Effector CD4-positive, alpha-beta T cell (primary cell): Measurements from ENCODE around the gene NBPF4.
"Not testable (repeated sequence)": the region's sequence is repeated elsewhere in the genome, so short reads cannot be mapped to it uniquely, and the experiment has no call there.

Source experiments
- DNase-seq: peaks from one replicate; pipeline ENCODE4 v3.0.0-alpha.2; 2020

NBPF4 gene

DNA sequence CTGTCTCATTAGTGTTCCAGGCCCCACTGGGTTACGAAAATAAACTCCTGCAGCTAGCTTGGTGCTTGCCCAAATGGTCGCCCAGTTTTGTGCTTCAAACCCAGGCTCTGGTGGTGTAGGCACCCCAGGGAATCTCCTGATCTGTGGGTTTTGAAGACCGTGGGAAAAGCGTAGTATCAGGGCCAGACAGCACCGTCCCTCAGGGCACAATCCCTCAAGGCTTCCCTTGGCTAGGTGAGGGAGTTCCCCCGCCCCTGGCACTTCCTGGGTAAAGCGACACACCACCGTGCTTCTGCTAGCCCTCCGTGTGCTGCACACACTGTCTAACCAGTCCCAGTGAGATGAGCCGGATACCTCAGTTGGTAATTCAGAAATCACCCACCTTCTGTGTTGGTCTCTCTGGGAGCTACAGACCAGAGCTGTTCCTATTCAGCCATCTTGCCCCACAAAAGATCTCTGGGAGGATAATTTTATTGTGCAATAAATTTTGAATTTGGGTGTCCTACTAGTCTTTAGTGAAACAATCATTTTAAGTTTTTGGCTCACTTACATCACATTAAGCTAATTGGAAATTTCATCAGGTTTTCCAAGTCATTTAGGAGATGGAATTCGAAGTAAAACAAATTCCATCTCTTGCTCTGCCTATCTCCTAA is 34.3 kb downstream of the NBPF4 start:
- no peak for DNase-seq

DNA sequence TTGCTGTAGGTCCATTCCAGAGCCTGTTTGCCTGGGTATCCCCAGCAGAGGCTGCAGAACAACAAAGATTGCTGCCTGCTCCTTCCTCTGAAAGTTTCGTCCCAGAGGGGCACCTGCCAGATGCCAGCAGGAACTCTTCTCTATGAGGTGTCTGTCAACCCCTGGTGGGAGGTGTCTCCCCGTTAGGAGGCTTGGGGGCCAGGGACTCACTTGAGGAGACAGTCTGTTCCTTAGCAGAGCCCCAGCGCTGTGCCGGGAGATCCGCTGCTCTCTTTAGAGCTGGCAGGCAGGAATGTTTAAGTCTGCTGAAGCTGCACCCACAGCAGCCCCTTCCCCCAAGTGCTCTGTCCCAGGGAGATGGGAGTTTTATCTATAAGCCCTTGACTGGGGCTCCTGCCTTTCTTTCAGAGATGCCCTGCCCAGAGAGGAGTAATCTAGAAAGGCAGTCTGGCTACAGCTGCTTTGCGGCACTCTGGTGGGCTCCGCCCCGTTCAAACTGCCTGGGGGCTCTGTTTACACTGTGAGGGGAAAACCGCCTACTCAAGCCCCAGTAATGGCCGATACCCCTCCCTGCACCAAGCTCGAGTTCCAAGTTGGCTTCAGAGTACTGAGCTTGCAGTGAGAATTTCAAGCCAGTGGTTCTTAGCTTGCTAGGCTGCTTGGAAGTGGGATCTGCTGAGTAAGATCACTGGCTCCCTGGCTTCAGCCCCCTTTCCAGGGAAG is 35.0 kb downstream of the NBPF4 start:
- no peak for DNase-seq

DNA sequence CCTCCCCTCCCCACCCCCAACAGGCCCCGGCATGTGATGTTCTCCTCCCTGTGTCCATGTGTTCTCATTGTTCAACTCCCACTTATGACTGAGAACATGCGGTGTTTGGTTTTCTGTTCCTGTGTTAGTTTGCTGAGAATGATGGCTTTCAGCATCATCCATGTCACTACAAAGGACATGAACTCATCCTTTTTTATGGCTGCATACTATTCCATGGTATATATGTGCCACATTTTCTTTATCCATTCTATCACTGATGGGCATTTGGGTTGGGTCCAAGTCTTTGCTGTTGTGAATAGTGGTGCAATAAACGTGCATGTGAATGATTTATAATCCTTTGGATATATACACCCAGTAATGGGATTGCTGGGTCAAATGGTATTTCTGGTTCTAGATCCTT is 40.3 kb downstream of the NBPF4 start:
- DNase-seq: not testable (repeated sequence)

DNA sequence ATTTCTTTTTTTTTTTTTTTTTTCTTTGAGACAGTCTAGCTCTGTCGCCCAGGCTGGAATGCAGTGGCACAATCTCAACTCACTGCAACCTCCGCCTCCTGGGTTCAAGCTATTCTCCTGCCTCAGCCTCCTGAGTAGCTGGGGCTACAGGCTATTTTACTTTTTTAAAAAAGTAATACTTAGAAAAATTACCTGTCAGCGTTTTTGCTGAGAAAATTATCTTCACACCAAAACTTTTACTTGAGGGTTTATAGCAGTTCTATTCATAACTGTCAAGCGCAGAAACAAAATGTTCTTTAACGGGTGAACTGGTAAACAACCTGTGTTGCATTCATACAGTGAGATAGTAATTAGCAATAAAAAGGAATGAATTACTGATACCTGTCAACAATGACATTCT is 42.2 kb downstream of the NBPF4 start:
- DNase-seq: no peak

DNA sequence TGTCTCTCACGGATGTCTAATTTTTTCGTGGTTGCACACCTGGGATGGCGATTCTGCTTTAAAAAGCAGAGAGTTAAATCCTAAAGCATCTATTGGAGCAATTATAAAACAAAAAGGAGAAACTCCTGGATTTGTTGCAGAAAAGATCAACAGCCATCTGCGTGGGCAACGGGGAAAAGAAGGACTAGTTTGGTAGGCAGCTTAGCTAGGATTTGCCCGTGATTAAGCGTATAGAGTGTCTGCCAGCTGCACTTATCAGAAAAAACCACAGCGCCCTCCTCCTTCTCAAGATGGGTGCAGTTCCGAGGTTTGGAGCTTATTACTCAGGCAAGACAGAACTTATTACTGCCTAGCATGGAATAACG is 43.2 kb downstream of the NBPF4 start:
- peak; percentile 27 for DNase-seq

DNA sequence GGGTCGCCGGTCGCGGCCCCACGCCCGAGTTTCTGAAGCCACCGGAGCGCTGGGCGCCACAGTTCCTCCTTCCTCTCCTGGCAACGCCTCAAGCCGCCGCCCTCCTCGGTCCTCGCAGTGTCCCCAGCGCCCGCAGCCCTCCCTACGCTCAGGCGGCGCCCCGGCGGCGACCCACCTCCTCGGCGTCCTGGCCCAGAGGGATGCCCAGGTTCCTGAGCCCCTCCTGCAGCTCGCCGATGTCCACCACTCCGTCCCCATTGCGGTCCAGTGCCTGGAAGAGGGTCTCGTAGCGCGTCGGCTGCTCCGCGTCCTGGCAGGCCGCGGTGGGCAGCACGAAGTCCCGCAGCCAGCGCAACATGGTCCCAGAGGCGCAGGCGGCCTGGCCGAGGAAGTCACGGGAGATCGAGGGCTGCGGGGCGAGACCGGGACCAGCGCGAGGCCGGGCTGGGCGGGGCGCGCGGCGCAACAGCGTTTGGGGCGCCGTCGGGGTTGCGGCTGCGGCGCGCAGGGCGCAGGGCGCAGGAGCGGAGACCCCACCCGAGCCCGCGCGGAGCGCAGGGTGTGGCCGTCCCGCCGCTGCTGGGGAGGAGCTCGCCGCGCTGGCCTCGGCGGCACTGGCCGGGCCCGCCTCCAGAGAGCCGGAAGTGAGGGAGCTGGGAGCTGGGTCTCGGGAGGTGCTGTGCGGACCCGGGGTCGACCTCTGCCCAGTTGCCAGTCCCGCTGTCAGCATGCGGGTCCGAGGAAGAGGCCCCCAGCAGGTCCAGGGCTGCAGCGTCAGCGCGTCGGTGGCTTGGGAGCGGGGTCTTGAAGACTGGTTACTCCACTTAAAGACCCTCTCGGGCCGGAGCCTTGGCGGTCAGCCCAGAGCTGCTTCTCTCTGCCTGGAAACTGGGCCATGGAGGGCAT is 43.8 kb downstream of the NBPF4 start, which contains the start of gene SLC25A24:
TSS of gene SLC25A24 (minus strand) at position 563 of the 906 bp plus-strand sequence. CDS start at position 358, 205 bp downstream.
- peak; percentile 59 for DNase-seq

DNA sequence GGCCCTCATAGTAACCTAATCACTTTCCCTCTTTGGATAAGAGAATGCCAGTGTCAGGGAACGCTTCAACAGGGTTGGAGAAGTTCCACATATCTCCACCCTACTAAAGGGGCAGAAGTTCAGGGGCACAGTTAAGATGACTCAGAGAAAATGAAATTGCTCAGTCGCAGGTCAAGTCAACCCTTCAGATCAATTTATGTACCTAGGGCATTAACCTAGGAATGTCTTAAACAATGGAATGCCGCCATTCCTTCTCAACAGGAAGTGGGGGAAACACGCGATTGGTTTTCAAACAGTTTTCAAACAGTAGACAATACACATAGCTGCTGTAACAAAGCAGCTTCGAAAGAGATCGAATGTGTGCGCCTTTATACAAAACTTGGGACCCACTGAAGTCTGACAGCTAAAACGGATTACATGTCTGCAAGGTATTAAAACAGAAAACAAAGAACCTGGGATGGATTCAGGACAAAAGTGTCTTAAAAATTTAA is 44.6 kb downstream of the NBPF4 start:
- DNase-seq: no peak

DNA sequence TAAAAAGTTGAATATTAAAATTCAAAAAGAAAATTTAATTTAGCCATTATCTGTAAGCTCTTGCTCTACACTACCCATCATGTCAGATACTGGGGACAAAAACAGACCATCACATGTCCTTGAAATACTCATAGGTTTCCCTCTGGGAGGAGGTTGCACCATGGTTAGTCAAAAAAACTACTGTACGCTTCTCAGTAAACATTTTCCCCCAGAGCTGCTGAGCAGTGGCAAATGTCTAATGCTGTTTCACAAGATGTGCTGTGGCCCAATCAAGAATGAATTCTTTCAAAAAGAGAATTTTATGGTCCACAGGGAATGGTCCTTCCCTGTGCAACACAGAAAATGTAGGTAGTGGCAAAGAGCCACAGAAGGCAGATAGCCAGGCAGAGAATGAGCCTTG is 49.8 kb downstream of the NBPF4 start:
- DNase-seq: no peak

DNA sequence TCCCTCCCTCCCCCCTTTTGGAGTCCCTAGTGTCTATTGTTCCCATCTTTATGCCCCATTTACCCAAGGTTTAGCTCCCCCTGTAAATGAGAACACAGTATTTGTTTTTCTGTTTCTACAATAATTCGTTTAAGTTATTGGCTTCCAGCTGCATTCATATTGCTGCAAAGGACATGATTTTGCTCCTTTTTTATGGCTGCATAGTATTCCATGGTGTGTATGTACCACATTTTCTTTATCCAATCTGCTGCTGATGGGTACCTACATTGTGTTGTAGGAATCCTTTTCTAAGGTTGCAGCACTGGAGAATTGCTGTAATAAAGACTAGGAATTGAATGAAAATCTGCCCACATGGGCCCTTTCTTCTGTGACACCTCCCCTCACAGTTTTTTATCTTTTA is 50.5 kb downstream of the NBPF4 start:
- DNase-seq: no peak

DNA sequence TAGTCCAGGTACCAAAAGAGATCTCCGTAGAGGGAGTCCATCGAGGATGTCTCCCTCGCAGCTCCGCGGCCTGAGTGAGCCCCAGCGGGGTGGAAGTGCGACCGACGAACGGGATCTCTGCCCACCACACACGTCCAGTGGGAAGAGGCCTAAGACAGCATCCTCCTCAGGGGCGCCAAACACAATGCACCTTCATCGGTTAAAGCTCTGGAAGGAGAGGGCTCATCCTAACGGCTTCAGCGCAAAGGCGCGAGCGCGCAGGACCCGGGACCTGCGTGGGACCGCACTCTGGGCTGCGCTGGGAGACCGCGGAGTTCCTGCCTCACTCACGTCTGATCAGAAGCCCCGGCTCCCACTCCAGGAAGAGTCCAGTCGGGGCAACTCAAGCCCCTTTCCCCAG is 51.3 kb downstream of the NBPF4 start:
- DNase-seq: no peak

DNA sequence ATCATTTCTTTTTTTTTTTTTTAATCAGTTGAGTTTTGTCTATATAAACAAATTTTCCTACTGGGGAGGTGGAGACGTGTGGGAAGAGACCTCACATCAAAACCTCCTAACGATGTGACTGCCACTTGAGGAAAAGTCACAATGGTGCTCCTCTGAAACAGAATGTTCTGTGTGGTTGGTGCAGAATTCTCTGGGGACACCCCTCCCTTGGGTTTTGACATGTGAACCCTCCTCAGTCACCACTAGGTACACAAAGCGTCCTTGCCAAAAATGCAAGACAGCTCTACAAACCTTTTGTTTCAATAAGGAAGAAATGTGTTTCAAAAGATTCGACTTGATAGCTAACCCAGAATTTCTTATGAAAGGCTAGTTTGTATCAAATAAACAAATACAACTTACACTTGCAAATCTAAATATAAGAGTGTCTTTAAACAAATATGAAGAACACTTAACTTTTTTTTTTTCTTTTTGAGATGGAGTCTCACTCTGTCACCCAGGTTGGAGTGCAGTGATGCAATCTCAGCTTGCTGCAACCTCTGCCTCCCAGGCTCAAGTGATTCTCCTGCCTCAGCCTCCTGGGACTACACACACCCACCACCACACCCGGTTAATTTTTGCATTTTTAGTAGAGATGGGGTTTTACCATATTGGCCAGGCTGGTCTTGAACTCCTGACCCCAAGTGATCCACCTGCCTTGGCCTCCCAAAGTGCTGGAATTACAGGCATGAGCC is 53.0 kb downstream of the NBPF4 start:
- no peak for DNase-seq

DNA sequence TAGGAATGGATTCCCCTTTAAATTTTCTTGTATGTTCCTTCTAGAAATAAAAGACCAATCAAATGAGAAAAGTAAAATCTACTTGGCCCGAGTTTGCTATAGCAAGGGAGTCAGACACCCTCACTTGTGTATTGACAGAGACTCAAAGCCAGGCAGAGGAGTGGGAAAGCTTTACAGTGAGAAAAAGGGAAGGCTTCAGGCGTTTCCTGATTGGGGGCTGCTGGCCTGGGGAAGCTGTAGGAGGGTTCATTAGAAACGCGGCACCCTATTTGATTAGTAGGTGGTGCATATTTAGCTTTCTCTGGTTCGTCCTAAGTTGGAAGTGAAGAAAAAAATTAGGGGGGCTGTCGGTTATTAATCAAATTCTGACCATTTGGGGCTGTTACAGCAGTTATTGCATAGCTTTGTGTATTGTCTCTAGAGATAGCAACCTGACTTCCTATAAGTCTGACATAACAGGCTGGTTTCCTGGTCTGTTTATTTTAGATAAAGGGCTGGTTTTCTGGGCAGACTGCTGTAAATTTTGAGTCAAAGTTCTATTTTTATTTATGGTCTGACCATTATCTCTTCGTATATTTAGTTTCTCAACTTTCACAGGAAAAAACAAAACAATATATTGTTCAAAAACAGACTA is 53.8 kb downstream of the NBPF4 start:
- no peak for DNase-seq

DNA sequence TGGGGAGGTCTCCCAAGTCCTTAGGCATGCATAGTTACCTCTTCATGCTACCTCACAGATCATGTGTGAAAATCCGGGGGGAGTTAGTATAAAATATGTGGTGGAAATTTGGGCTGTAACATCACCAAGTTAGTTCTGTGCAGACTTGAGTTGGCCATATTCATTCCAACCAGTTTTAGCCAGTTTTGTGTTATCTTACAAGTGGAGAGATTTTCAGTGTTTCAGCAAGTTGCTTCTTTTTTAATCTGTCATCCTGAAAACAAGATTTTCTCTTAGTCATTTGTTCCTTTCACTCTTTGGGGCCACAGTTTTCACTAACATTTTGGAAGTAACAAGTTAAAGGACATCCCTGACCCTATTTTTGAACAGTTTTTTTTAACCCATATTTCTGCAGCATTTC is 55.1 kb downstream of the NBPF4 start:
- no peak for DNase-seq

DNA sequence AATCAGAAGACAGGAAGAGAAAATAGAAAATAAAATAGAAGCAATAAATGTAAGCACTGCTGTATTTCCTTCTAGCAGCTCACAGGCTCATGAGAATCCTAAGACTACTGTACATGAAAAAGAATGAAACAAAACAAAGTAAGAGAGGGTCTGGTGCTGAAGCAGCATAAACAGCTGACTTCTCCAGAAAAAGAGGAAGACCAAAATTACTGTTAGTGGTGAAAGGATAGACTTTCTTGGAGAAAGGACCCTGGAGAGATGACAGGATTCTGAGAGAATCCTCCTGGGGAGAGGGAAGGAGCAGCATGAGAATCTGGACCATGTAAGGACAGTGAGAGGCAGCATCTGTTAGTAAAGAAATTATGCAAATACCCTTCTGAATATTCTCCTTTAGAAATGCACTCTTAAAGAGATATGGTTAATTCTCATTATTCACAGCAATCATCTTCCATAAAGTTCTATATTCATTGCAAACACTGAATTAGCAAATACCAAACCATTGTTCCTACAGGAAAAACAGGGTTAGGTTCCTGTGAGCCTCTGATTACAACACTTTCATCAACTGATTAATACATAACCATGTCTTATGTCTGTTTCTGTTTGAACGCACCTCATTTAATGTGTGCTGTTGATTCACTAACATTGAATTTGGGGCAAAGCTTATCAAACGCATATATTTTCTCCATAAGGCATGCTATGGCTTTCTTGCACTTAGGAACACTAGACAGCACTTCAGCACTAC is 60.7 kb downstream of the NBPF4 start:
- DNase-seq: no peak

DNA sequence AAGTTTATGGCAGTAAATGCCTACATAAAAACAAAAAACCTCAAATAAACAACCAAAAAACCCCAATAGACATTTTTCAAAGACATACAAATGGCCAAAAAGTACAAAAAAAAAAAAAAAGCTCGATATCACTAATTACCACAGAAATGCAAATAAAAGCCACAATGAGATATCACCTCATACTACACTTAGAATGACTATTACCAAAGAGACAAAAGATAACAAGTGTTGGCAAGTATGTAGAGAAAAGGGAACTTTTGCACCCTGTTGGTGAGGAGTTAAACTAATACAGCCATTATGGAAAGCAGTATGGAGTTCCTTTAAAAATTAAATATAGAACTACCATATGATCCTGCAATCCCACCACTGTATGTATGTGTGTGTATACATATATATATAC is 64.9 kb downstream of the NBPF4 start:
- no peak for DNase-seq
